Ishikawa (cell line): ENCODE results near the gene GFM2.

Experiments
- CEBPB ChIP-seq: IDR thresholded peaks from 2 replicates; pipeline ENCODE4 v1.6.1; 2012
- CREB1 ChIP-seq: IDR thresholded peaks from 2 replicates; pipeline ENCODE4 v1.6.1; 2012; ENCODE audit warnings: low read depth
- EGR1 ChIP-seq: IDR thresholded peaks from 2 replicates; pipeline ENCODE4 v1.6.1; 2012
- EP300 ChIP-seq: IDR thresholded peaks from 2 replicates; pipeline ENCODE4 v1.6.1; 2012; ENCODE audit warnings: borderline replicate concordance
- FOXM1 ChIP-seq: IDR thresholded peaks from 2 replicates; pipeline ENCODE4 v1.6.1; 2012; ENCODE audit warnings: low read depth, borderline replicate concordance
- NFIC ChIP-seq: IDR thresholded peaks from 2 replicates; pipeline ENCODE4 v1.6.1; 2012
- RAD21 ChIP-seq: IDR thresholded peaks from 2 replicates; pipeline ENCODE4 v1.6.1; 2012; ENCODE audit warnings: low read depth
- REST ChIP-seq: IDR thresholded peaks from 2 replicates; pipeline ENCODE4 v1.6.1; 2012; ENCODE audit warnings: low read depth, mild to moderate bottlenecking
- TAF1 ChIP-seq: IDR thresholded peaks from 2 replicates; pipeline ENCODE4 v1.6.1; 2012; ENCODE audit warnings: low read depth, mild to moderate bottlenecking
- TCF12 ChIP-seq: IDR thresholded peaks from 2 replicates; pipeline ENCODE4 v1.6.1; 2012; ENCODE audit warnings: low read depth
- TEAD4 ChIP-seq: IDR thresholded peaks from 2 replicates; pipeline ENCODE4 v1.6.1; 2012
- USF1 ChIP-seq: IDR thresholded peaks from 2 replicates; pipeline ENCODE4 v1.6.1; 2012
- YY1 ChIP-seq: IDR thresholded peaks from 2 replicates; pipeline ENCODE4 v1.6.1; 2012; ENCODE audit warnings: low read depth
- ZBTB7A ChIP-seq: IDR thresholded peaks from 2 replicates; pipeline ENCODE4 v1.6.1; 2012; ENCODE audit warnings: low read depth
- TF ChIP-seq, protein P1 (sequence below): IDR thresholded peaks from 2 replicates; pipeline ENCODE4 v1.6.1; 2012

Gene GFM2

GRCh38 chr5:74722271-74722670 lies 44.6 kb downstream of the GFM2 start:
- TF ChIP-seq TEAD4 (no peak), CREB1 (no peak), RAD21 (no peak), CEBPB (no peak), EGR1 (no peak), USF1 (no peak), NFIC (no peak), FOXM1 (no peak)

DNA sequence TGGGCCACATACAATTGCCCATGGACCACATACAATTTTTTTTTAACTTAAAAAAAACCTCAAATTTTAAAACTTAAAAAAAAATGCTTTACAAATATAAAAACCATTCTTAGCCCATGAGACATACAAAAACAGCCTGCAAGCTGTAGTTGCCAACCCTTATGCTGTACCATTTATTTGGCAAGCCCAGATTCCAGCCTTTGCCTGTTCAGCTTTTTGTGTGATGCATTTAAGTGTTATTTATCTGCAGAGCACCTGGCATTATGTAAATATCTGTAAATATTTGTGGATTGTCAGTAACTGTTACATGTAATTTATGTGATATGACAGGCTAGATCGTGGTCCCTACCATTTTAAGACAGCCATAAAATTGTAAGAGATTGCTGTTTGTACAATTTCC lies 49.3 kb downstream of the GFM2 start:
- TF ChIP-seq YY1 (no peak), USF1 (no peak), EGR1 (no peak), FOXM1 (no peak), CEBPB (no peak), ZBTB7A (no peak), TAF1 (no peak), EP300 (no peak), RAD21 (no peak), REST (no peak), CREB1 (no peak), TCF12 (no peak), TEAD4 (no peak), NFIC (no peak)
- TF ChIP-seq, protein P1, sequence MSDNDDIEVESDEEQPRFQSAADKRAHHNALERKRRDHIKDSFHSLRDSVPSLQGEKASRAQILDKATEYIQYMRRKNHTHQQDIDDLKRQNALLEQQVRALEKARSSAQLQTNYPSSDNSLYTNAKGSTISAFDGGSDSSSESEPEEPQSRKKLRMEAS, result no peak

- TF ChIP-seq FOXM1, result no peak
- no peak for TF ChIP-seq EP300
- TF ChIP-seq NFIC, result no peak
- no peak for TF ChIP-seq YY1
- TF ChIP-seq EGR1, result no peak
- TF ChIP-seq CREB1, result no peak
- no peak for TF ChIP-seq RAD21
- no peak for TF ChIP-seq CEBPB
- TF ChIP-seq TEAD4, result no peak
- TF ChIP-seq TCF12, result no peak
- TF ChIP-seq ZBTB7A, result no peak
- TF ChIP-seq USF1, result no peak
Measured at GRCh38 chr5:74693191-74693590, 73.7 kb downstream of the GFM2 start.

GRCh38 chr5:74686962-74687751 lies 79.8 kb downstream of the GFM2 start:
- TF ChIP-seq EGR1 (no peak), NFIC (no peak), RAD21 (no peak), CEBPB (no peak), USF1 (no peak), TCF12 (no peak), ZBTB7A (no peak), TAF1 (no peak), TEAD4 (no peak), EP300 (no peak), FOXM1 (no peak), YY1 (no peak), CREB1 (no peak), REST (no peak)
- TF ChIP-seq, protein P1, result no peak
